ENCODE measurements around the gene PARD3.

PARD3 gene

DNA sequence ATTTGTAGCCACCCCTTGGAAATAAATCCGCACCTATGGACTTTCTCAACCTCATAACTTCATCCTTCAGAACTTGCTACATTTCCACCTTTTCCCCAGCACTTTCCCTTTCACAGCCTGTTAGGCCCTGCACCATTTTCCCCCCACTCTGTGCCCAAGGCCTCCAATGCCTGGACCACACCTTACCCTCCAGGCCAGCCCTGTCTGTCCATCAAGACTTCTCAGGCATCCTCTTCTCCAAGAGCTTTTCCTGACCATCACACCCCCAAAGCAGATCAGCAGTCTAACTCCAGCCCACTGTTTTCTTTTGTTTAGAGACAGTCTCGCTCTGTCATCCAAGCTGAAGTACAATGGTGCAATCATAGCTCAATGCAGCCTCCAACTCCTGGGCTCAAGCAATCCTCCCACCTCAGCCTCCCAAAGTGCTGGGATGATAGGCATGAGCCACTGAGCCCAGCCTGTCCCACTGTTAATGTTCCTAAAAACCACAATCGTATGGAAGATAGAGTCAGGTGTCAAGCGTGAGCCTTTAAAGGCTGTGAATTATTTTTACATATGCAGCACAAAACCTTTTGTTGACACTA lies 116.8 kb downstream of the PARD3 start:
- in situ Hi-C loops (cut with HindIII; ENCODE audit: low sequenced_read_pairs): no loop called here

DNA sequence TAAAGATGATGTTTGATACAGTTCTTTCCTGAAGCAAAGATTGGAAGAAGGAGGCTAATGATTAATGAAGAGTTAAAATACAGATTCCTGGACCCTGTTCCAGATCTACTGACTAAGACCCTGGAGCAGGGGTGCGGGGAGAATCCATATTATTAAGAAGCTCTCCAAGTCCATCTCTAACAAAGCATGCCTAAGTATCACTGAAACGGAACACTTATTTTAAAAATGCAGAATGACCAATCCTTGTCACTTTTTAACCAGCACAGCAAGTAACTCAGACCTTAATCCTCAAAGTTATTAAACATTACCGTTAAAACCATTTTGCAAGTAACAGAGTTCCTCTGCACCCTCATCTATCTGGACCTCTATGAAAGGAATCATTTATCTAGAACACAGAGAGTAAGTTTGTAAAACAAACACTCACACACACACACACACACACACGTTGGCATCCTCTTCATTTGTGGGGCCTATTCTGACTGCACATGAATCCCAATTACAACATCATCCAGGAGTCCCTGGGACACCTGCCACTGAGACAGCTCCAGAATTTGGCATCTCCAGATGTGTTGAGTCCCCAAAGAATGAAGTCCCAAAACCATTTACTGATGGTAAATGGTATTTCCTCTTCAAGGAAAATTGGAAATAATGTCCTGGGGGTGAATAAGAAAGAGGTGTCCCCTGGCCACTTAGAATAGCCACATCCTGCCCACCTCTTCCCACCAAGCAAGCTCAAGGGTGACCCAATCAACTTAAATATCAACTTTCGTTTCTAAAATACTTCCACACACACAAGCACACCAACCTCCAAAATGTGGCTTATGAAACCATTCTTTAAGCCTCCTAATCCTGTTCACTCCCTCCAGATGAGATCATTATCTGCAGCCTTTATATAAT lies 117.5 kb downstream of the PARD3 start:
- in situ Hi-C loops (cut with HindIII; ENCODE audit: low sequenced_read_pairs): no loop called here

DNA sequence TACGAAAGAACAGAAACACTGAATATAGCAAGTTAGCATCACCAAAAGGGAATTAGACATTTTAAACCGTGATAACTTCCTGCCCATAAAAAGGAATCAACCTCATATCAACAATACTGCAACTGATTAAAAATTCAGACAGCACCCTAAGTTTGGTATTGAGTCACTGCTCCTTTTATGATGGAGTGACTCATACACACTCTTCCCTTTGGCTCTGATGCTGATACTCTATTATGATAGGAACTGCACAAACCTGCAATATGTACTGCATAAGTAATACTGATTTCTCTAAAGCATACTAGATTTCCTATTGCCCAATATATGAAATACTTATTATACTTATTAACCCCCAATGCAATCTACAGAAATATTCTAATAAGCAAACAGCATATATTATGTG lies 118.7 kb downstream of the PARD3 start:
- in situ Hi-C loops (cut with HindIII; ENCODE audit: low sequenced_read_pairs): no loop called here

DNA sequence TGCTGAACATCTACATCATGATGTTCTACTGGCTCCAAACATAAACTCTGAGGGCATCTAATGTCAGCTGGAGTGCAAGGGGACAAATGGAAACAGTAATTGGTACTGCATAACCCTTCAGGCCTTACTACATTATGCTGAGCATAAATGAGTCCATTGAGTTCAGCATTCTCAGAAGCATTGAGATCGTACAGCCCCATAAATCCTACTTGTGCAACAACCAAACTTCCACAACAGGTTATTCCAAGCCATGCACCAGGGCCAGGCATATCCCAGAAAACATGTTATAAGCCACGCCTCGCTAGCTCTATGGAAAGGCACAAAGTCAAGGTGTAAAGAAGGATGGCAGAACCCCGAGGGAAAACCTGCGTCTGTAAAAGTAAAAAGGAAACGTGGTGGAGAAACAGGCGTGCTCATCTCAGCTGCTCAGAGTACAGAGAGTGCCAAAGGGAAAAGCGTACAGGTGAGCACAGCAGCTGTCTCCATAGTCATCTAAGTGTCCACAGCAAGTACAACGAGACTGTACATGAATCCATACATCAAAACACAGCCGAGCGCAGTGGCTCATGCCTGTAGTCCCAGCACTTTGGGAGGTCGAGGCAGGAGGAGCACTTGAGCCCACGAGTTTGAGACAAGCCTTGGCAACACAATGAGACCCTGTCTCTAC lies 124.6 kb downstream of the PARD3 start:
- in situ Hi-C loops (cut with HindIII; ENCODE audit: low sequenced_read_pairs): no loop called here

DNA sequence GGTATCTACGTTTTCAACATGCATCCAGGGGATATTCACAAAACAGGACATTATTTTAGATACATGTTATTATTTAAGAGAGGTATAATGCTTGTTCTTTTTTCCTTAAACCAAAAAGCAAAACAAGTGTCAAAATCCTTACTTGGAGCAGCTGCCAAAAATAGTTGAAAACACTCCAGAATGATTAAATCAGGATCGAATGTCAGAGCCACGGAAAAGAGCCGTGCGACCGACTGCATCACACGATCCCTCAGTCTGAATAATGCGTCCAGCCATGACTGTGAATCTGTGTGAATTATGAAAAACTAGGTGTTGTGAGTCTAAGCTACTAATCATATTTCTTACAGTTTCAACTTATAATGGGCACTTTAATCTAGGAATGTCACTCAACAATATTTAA lies 126.0 kb downstream of the PARD3 start:
- in situ Hi-C loops (cut with HindIII; ENCODE audit: low sequenced_read_pairs): no loop called here

DNA sequence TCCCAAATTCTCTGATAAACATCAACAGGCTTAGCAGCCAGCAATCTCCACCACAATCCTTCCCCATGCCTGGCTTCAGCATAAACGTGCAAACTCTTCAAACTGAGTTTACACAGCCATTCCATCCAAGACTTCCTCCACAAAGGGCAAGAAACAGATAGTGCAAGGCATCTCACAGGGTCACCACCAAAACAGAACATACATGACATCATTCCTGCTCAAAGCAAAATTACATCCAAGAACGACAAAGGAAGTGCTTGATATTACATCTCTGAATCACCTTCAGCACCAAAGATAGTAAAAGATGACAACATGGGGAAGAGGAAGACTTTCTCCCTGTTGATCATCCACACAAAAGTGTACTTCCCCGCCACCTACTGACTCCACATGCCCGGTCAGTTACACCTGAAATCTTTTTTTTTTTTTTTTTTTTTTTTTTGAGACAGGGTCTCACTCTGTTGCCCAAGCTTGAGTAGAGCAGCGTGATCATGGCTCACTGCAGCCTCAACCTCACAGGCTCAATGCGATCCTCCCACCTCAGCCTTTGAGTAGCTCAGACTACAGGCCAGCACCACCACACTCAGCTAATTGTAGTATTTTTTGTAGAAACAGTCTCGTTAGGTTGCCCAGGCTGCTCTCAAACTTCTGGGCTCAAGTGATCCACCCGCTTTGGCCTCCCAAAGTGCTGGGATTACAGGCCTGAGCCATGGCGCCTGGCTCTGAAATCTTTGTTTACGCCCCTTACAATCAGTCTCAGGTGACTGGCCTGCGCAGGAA lies 127.5 kb downstream of the PARD3 start:
- in situ Hi-C loops (cut with HindIII; ENCODE audit: low sequenced_read_pairs): no loop called here

DNA sequence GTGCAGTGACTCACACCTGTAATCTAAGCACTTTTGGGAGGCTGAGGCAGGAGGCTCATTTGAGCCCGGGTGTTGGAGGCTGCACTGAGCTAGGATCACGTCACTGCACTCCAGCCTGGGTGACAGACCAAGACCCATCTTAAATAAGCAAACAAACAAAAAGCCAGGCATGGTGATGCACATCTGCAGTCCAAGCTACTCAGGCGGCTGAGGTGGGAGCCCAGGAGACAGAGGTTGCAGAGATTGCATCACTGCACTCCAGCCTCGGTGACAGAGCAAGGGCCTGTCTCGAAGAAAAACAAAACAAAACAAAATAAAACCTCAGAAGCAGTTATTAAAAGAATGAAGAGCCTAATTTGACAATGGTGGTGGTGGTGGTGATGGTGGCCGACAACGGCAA lies 132.5 kb downstream of the PARD3 start:
- in situ Hi-C loops (cut with HindIII; ENCODE audit: low sequenced_read_pairs): no loop called here

DNA sequence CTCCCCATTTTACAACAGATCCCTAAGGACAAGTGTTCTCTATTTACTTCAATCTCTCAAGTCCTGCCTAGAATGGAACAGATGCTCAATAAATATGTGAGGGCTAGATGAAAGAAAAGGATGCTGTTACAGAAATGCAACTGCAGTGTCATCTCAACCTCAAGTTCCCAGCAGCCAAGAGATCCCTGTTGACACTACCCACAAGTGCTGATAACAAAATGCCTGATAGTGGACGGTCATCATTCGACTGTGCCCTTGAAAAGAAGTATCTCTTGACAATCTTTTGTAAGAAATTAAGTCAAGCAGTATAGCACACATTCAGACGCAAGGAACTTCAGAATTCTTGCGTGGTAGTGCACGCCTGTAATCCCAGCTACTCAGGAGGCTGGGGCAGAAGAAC lies 133.2 kb downstream of the PARD3 start:
- in situ Hi-C loops (cut with HindIII; ENCODE audit: low sequenced_read_pairs): no loop called here

DNA sequence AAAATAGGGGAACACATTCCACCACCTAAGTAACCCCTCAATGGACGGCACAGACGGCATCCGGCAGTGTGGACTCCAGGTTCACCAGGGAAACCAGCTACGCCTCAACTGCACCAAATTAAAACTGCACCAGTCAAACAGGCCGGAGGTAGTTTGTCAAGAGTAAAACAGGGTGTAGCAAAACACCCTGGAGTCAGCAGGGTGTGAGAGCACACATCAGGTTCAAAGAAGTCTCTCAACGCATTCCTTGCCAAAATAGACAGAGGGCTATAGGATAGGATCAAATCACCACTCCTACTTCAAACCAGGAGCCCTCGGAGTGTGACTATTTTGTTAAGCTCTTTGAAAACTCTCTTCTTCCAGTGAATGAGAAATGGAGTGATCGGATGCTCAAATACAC lies 135.9 kb downstream of the PARD3 start:
- in situ Hi-C loops (cut with HindIII; ENCODE audit: low sequenced_read_pairs): no loop called here

DNA sequence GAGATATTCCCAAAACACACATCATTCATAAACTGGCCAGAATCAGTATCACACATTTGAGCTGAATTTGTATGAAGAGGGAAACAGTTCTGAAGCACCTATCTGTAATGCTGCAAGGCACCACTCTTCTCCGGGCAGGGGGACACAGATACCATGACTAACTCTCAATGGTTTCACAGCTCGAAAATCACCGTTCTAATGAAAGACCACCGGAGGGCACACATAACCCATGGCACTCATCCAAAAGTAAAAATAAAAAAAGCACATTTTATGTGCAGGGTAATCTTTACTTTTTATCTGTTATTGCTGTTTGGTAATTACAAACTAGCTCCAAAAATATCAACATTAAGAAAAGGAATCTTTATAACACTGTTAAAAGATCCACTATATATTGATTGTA lies 137.5 kb downstream of the PARD3 start:
- in situ Hi-C loops (cut with HindIII; ENCODE audit: low sequenced_read_pairs): no loop called here

DNA sequence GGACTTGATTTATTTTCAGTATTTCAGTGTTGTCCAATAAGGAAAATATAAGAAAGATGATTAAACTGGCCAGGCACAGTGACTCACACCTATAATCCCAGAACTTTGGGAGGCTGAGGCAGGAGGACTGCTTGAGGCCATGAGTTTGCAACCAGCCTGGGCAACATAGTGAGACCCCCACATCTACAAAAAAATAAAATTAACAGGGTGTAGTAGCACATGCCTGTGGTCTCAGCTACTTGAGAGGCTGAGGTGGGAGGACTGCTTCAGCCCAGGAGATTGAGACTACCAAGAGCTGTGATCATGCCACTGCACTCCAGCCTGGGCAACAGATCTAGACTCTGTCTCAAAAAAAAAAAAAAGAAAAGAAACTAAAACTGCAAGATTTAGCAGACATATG lies 138.0 kb downstream of the PARD3 start:
- in situ Hi-C loops (cut with HindIII; ENCODE audit: low sequenced_read_pairs): no loop called here

GRCh38 chr10:34674176-34674575 lies 140.9 kb downstream of the PARD3 start:
- in situ Hi-C loops (cut with HindIII; ENCODE audit: low sequenced_read_pairs): no loop called here

- in situ Hi-C loops (cut with HindIII; ENCODE audit: low sequenced_read_pairs): no loop called here
Measured at GRCh38 chr10:34670081-34670480, 145.0 kb downstream of the PARD3 start.

- in situ Hi-C loops (cut with HindIII; ENCODE audit: low sequenced_read_pairs): no loop called here
Measured at GRCh38 chr10:34669079-34669478, 146.0 kb downstream of the PARD3 start.

DNA sequence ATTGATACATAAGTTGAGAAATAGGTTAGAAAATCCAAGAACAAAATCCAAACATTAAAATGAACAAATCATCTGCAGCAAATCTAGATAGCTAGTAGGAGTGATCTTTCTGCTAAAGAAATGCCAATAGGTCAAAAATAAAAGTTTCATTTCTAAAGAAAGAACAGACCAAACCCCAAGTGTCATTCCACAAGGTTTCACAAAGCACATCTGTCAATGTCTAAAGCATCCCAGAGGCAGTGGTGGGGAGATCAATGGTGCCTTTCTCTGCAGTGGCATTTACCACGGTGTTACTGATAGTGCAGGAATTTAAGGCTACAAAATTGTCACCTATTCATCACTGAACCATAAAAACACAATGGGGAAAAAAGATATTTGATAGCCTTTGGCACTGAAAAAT lies 147.9 kb downstream of the PARD3 start:
- in situ Hi-C loops (cut with HindIII; ENCODE audit: low sequenced_read_pairs): no loop called here

GRCh38 chr10:34666008-34666704 lies 148.9 kb downstream of the PARD3 start:
- in situ Hi-C loops (cut with HindIII; ENCODE audit: low sequenced_read_pairs): no loop called here

GRCh38 chr10:34664706-34665105 lies 150.4 kb downstream of the PARD3 start:
- in situ Hi-C loops (cut with HindIII; ENCODE audit: low sequenced_read_pairs): no loop called here

- in situ Hi-C loops (cut with HindIII; ENCODE audit: low sequenced_read_pairs): no loop called here
Measured at GRCh38 chr10:34661580-34661979, 153.5 kb downstream of the PARD3 start.

- in situ Hi-C loops (cut with HindIII; ENCODE audit: low sequenced_read_pairs): no loop called here
Measured at GRCh38 chr10:34658934-34659333, 156.2 kb downstream of the PARD3 start.

- in situ Hi-C loops (cut with HindIII; ENCODE audit: low sequenced_read_pairs): no loop called here
Measured at GRCh38 chr10:34656661-34657060, 158.4 kb downstream of the PARD3 start.

Data from DLD1 (cell line).